Pancreas (tissue), 10 donors: ENCODE results near the gene SNX22. TPM values are rescaled to one million over a fixed set of nuclear protein-coding genes. Genes with fewer than 3 reads are reported as not detected.

Experiments used
- ATAC-seq, 4 donors: fragments of 200-7000 bp; cut with Tn5 transposase; one replicate each; pipeline versions ENCODE4 v1.8.0 to v1.9.1; 2020; ENCODE audit warnings: mild to moderate bottlenecking in 4 of 4, moderate library complexity in 4 of 4
- DNase-seq, 6 donors: peaks; one replicate each; pipeline ENCODE4 v3.0.0-alpha.2; 2020
- FAIRE-seq: peaks from 2 replicates; lab custom pipeline; 2012; peaks lifted over from hg19 to GRCh38; lab: Jason Lieb, UNC
- H3K27ac ChIP-seq, 4 donors: fragments of 200-600 bp; sonication (generic); 1 replicate in 3 of 4; 2 replicates in 1 of 4; pipeline versions ENCODE4 v1.5.0 to v1.8.0; 2020
- H3K27me3 ChIP-seq, 4 donors: fragments of 200-600 bp; one replicate each; pipeline ENCODE4 v1.8.0; 2021
- H3K36me3 ChIP-seq, 3 donors: fragments of 200-600 bp; sonication (generic) in 1 of 3; one replicate each; pipeline versions ENCODE4 v1.5.0 to v1.8.0; 2020 to 2021
- H3K4me1 ChIP-seq, 3 donors: fragments of 200-600 bp; one replicate each; pipeline ENCODE4 v1.8.0; 2021
- H3K4me3 ChIP-seq, 4 donors: fragments of 200-600 bp; sonication (generic) in 2 of 4; one replicate each; pipeline versions ENCODE4 v1.5.0 to v1.8.0; 2020 to 2021
- H3K9me3 ChIP-seq, 4 donors: fragments of 200-600 bp; one replicate each; pipeline ENCODE4 v1.8.0; 2021
- CTCF ChIP-seq, 4 donors: fragments of 200-600 bp; sonication (generic) in 3 of 4; IDR thresholded peaks; one replicate each; pipeline versions ENCODE4 v1.5.0 to v1.8.0; 2021; ENCODE audit warnings: antibody characterized with exemption in 4 of 4
- WGBS, 2 donors: extraction: QIAGEN DNeasy Blood & Tissue Kit; methylation state at CpG; one replicate each; pipeline ENCODE4 v1.1.7; 2013; 5-methylcytosine and 5-hydroxymethylcytosine counted together
- intact Hi-C, 3 donors: fragments of 100-400 bp; cut with DNase I; formaldehyde crosslinking; loops; one replicate each; pipeline versions ENCODE4 v1.11.1 to v1.14.2; 2022
- polyA plus RNA-seq, 2 donors: library from polyadenylated mRNA; stranded (reverse); fragments of 200-250 nt; gene quantifications; one replicate each; pipeline ENCODE4 v1.2.3, GENCODE V29; 2013
- total RNA-seq, 6 donors: library from RNA; stranded (reverse); fragmentation: NEBNext Ultra II Directional in 4 of 6; extraction: Animal tissue kit (Norgen Biotek cat#: 25700) in 4 of 6; gene quantifications; one replicate each; pipeline versions ENCODE4 v1.2.1 to v1.2.4, GENCODE V29; 2021 to 2023
- donor health status: healthy with polysubstance abuse.
- donor health status: DM: no; HTN: no; CAD: no; lungs with moderate emphysema.
- donor health status: DM: no; HTN: no; CAD: no.
- donor health status: control.
- donor health status: control.
- donor health status: Bipolar disorder and iron deficiency.
- donor health status: DM: yes; HTN: yes; CAD: no.
- donor health status: DM: no; HTN: no; CAD: no.
- donor health status: DM: no; HTN: no; CAD: no.
- donor health status: DM: yes; HTN: yes; CAD: no.

SNX22 gene
- total and polyA plus RNA-seq, 8 donors: 0.51 to 4.0 (median 1.3) TPM

- no peak for ATAC-seq
- no peak for DNase-seq
- no peak for FAIRE-seq
- Histone ChIP-seq H3K27me3 (no peaks in the 10 kb centered on the region), H3K27ac (no peak overlapping the region), H3K4me1 (no peaks in the 10 kb centered on the region), H3K4me3 (no peak overlapping the region), H3K36me3 (peaks cover 0 to 87% (median 65%) of the 10 kb centered on the region in 3 donors), H3K9me3 (no peaks in the 10 kb centered on the region)
- intact Hi-C loops: no loop called here
- no peak for TF ChIP-seq CTCF (IDR thresholded peaks at IDR 0.05)
- 94% methylated on average over 10 of the region's 10 CpGs for WGBS, 2 donors
These were observed 17.7 kb upstream of the SNX22 start for GRCh38 chr15:64133623-64134344.

GRCh38 chr15:64134345-64134829 is 17.1 kb upstream of the SNX22 start:
- H3K9me3 ChIP-seq: no peaks in the 10 kb centered on the region
- no peaks in the 10 kb centered on the region for H3K27me3 ChIP-seq
- H3K27ac ChIP-seq: no peak overlapping the region
- no peak for TF ChIP-seq CTCF (IDR thresholded peaks at IDR 0.05)
- intact Hi-C loops: no loop called here
- ATAC-seq: peak in 3 of 4 donors; percentile 42 to 64 (median 59)
- no peaks in the 10 kb centered on the region for H3K4me1 ChIP-seq
- peaks cover 0 to 84% (median 61%) of the 10 kb centered on the region in 3 donors for H3K36me3 ChIP-seq
- FAIRE-seq: no peak
- no peak overlapping the region for H3K4me3 ChIP-seq
- peak in 5 of 6 donors; percentile 42 to 67 (median 60) for DNase-seq
- 78% methylated on average over 9 of the region's 9 CpGs for whole genome bisulfite sequencing, 2 donors

- H3K4me1 ChIP-seq: no peaks in the 10 kb centered on the region
- H3K27me3 ChIP-seq: no peaks in the 10 kb centered on the region
- H3K36me3 ChIP-seq: peaks cover 0 to 65% (median 42%) of the 10 kb centered on the region in 3 donors
- FAIRE-seq (no peak), ATAC-seq (no peak), DNase-seq (no peak)
- intact Hi-C loops: no loop called here
- no peak for TF ChIP-seq CTCF (IDR thresholded peaks at IDR 0.05)
- H3K4me3 ChIP-seq: no peak overlapping the region
- 88 to 90% methylated on average over 7 of the region's 7 CpGs for whole genome bisulfite sequencing, 2 donors
- H3K27ac ChIP-seq: no peak overlapping the region
- no peaks in the 10 kb centered on the region for H3K9me3 ChIP-seq
These were observed 15.2 kb upstream of the SNX22 start for GRCh38 chr15:64136347-64136746.

GRCh38 chr15:64137226-64137833 is 14.2 kb upstream of the SNX22 start:
- Histone ChIP-seq H3K4me3 (no peak overlapping the region), H3K4me1 (no peaks in the 10 kb centered on the region), H3K9me3 (no peaks in the 10 kb centered on the region), H3K36me3 (peaks cover 0 to 56% (median 33%) of the 10 kb centered on the region in 3 donors), H3K27ac (no peak overlapping the region), H3K27me3 (no peaks in the 10 kb centered on the region)
- intact Hi-C loops: no loop called here
- ATAC-seq (peak in 3 of 4 donors; percentile 10 to 80 (median 56)), DNase-seq (no peak), FAIRE-seq (no peak)
- TF ChIP-seq CTCF (IDR thresholded peaks at IDR 0.05): no peak
- 58 to 66% methylated on average over 8 of the region's 8 CpGs for whole genome bisulfite sequencing, 2 donors
